ENCODE results near the gene METTL13. TPM values are rescaled to one million over a fixed set of nuclear protein-coding genes. Genes with fewer than 3 reads are reported as not detected.

Gene METTL13, protein sequence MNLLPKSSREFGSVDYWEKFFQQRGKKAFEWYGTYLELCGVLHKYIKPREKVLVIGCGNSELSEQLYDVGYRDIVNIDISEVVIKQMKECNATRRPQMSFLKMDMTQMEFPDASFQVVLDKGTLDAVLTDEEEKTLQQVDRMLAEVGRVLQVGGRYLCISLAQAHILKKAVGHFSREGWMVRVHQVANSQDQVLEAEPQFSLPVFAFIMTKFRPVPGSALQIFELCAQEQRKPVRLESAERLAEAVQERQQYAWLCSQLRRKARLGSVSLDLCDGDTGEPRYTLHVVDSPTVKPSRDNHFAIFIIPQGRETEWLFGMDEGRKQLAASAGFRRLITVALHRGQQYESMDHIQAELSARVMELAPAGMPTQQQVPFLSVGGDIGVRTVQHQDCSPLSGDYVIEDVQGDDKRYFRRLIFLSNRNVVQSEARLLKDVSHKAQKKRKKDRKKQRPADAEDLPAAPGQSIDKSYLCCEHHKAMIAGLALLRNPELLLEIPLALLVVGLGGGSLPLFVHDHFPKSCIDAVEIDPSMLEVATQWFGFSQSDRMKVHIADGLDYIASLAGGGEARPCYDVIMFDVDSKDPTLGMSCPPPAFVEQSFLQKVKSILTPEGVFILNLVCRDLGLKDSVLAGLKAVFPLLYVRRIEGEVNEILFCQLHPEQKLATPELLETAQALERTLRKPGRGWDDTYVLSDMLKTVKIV
- total RNA-seq = 29.7 and 31.3 TPM in 2 replicates

DNA sequence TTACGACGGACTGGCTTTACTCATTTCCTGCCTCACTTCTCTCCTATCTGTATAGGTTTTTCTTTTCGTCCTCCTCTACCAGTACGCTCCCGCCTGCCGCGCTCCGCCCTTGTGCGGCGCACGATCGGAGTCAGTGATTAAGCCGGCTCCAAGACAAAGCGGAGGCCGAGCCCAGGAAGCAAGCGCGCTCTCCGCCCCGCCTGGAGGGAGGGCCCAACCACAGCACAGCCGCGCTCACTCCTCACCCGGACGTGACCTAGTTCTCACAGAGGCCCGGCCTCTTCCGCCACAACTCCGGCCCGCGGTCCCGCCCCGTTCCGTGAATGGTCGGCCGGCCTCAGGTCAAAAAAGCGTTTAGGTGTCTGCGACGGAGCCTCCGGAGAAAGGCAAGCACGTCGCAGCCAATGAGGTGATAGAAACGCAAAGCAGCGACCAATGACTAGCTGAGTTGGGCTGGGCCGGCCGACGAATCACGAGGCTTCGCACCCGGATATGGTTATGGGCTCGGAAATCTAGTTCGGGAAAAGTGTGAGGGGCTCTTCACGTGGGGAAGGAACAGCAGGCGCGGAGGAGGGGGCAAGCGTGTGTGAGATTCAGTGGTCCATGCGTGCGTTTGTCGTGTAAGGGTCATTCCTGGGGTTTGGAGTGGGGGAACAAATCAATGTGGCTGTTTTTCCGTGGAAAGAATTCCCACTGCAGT, at the start of gene METTL13:
Gene METTL13, plus strand, starts transcription at position 485 of the 700 bp plus-strand sequence. CDS start 308 bp downstream, outside the sequence.

GRCh38 chr1:171741872-171742576, 39.4 kb upstream of the METTL13 start, which contains the start of gene VAMP4:
VAMP4 (minus strand) TSS chr1:171742065; CDS start chr1:171738414, 3,651 bp downstream.

DNA sequence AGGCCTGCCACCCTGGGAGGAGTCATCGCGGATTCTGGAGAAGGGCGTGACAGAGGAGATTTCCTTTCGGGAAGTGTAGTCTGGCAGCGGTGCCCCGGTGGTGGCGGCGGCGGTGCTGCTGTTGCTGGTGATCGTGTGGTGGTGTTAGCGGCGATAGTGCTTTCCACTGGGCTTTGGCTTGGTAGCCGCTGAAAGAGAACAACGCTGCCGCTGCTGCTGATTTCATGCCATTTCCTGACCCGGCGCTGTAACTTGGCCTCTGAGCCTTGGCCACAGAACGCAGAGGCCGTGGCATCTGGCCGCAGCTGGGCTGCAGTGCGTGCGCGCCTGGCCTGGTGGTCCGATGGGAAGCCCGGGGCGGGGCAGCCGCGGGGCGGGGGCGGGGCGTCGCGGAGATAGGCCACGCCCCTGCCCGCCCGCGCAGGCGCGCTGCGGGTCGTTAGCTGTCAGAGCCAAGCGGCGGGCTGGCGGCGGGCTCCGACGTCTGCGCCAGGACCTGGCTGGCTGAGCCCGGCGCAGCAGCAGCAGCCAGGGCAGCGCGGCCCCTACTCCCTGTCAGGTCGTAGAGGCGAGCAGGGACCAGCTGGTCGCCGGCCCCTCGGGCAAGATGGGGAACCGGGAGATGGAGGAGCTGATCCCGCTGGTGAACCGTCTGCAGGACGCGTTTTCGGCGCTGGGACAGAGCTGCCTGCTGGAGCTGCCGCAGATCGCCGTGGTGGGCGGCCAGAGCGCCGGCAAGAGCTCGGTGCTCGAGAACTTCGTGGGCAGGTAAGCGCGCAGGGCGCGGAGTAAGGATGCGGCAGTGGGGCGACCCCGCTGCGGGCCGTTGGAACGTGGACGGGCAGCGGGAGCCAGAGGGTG, 59.8 kb downstream of the METTL13 start, which contains the start of gene DNM3:
Gene DNM3, plus strand, starts transcription at position 449 of the 861 bp plus-strand sequence. Its CDS starts 159 bp downstream, at position 608.

Other genes with a start within 250 kb of the METTL13 start
- gene MYOCOS, start 159.4 kb upstream of the METTL13 start, total RNA-seq = 0.09 TPM in 1 of 2 replicates, not detected in the other
- not detected in 2 replicates for gene MYOC, start 129.0 kb upstream of the METTL13 start, total RNA-seq
- 4.6 and 5.4 TPM in 2 replicates for gene VAMP4, start 39.6 kb upstream of the METTL13 start, total RNA-seq
- 0.54 and 0.56 TPM in 2 replicates for gene DNM3, start 59.8 kb downstream of the METTL13 start, total RNA-seq